ENCODE results near the gene ELMOD3.
A peak's percentile ranks its signal among the peaks of the same experiment; 100 is the strongest.
"Not testable (repeated sequence)": the region's sequence is repeated elsewhere in the genome, so short reads cannot be mapped to it uniquely, and the experiment has no call there.

The ELMOD3 gene

GRCh38 chr2:85429213-85429923 lies 74.8 kb downstream of the ELMOD3 start:
- no peak for DNase-seq

- no peak for DNase-seq
These were observed 75.3 kb downstream of the ELMOD3 start for GRCh38 chr2:85429924-85430289.

DNA sequence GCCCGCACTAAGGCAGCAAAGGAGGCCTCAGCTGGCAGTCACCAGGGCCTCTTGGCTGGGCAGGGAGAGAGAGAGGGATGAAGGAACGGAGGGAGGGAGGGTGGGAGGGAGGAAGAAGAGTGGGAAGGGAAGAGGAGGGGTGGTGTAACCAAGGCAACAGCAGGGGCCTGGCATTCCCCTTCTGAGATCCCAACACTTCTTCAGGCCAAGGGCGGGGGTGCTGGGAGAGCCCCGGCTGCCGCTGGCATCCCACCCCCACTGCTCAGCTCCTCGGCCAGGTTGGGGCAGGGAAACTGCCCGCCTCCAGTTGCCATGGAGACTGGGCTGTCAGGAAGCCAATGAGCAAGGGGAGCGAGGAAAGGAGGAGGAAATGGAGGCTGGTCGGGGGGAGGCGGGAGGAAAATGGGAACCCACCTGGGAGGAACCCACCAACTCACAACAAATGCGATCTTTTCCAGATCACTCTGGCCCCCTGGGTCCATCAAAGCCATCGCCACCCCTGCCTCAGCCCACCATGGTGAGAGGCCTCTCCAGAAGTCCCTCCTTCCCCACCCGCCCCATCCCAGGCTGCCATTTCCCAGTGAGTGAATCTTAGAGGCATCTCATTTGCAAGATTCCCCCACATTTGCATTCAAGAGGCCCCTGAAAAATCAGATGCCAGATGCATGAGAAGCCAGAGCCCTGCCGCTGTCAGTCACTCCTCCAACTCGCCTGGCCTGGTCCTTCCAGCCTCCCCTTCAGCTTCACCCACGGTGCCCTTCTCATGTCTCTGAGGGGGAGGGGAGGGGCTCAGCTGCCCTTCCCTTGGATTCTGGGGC lies 76.4 kb downstream of the ELMOD3 start:
- DNase-seq: no peak

DNA sequence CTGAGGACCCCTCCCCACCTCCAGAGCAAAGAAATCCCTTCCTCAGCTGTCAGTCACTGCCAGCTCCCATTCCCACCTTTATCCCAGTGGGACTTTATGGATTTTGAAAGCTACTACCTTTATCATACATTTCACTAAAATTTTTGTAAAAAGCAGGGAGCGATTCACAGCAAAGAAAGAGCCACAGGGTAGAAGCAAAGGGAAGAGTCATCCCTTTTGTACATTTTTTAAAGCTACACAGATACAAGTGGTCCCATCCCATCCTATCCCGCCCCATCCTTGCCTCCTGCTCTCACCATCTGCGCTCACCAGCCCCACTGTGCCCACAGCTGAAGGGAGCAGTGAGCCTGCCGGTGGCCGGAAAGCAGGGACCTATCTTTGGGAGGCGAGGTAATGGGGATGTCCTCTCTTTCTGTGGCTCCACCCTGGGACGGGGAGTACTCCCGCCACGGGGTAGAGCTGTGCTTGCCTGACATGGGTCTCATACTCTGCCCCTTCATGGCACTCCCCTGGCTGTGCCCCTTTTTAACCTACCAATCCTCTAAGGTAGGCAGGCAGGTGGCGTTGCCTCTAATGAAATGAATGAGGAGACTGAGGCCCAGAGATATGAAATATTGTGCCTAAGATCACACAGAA lies 77.1 kb downstream of the ELMOD3 start:
- no peak for DNase-seq

DNA sequence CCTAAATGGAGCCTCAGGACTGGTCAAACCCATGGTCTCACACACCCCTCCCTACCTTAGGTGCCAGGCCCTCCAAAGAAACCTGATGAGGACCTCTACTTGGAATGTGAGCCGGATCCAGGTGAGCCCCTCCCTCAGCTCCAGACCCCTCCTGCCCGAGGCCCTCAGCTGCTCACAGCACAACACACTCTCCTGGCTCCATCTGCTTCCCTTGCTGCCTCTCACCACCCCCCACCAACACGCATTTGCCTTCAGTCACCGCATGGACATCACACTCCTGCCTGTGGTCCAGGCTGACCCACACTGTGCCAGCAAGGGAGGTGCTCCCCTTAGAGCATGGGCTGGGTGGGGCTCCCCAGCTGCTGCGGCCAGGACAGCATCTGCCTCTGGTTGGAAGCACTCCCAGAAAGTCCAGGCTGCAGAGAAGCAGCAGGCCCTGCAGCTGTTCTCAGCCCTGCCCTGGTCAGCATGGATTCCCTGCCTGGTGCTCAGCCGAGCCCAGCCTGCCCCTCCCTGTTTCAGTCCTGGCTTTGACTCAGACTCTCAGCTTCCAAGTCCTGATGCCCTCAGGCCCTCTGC lies 79.0 kb downstream of the ELMOD3 start:
- no peak for DNase-seq

- no peak for DNase-seq
These were observed 80.1 kb downstream of the ELMOD3 start for GRCh38 chr2:85434696-85435095.

- DNase-seq: no peak
These were observed 80.8 kb downstream of the ELMOD3 start for GRCh38 chr2:85435220-85435958.

- DNase-seq: no peak
These were observed 81.6 kb downstream of the ELMOD3 start for GRCh38 chr2:85435981-85436835.

GRCh38 chr2:85436836-85437487 lies 82.4 kb downstream of the ELMOD3 start:
- no peak for DNase-seq

- DNase-seq: peak; percentile 25 to 73 (median 54)
These were observed 83.1 kb downstream of the ELMOD3 start for GRCh38 chr2:85437488-85438200.

DNA sequence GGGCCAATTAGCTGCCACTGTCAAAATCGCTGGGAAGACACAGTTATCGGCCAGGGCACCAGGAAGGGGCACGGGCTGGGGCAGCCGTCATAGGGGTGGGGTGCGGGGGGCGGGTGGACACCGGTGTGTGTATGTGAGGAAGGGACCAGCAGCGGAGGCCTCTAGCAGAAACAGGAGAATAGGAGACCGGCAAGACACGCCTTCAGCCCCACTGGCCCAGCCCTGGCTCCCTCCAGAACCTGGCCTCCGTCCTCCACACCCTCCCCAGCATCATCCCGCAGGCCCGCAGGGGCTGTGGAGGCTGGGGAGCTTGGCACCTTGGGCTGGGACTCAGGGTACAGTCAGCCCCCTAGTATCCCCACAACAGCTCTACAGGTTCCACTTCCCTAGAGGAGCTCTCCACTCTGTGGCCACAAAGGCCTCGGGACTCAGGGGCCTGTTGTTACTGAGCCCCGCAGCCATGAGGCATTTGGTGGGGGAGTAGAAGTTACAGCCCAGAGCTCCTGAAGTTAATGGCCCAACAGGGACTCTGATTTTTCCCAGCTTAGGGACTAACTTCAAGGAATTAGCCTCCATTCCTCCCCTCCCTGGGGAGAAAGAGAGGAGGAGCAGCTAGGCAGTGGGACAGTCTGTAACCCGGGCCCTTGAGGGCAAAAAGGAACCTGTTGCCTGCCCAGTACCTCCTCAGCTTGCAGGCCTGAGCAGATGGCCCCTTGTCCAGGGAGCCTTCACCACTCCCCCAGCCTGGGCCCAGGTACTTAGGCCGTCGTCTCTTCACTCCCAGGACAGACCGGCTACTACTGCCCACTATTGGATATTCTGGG lies 83.8 kb downstream of the ELMOD3 start:
- no peak for DNase-seq

- no peak for DNase-seq
These were observed 84.5 kb downstream of the ELMOD3 start for GRCh38 chr2:85439025-85439472.

DNA sequence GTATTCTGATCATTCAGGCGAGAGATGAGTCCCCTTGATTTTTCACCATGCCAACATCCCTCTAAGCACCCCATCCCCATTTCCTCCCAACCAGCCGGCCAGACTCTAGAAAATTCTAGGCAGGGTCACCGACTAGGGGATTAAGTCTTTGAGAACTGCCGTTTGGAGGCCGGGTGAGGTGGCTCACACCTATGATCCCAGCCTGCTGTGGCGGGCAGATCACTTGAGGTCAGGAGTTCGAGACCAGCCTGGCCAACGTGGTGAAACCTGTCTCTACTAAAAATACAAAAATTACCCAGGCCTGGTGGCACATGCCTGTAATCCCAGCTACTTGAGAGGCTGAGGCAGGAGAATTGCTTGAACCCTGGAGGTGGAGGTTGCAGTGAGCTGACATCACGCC lies 85.0 kb downstream of the ELMOD3 start:
- not testable (repeated sequence) for DNase-seq

- DNase-seq: no peak
These were observed 85.4 kb downstream of the ELMOD3 start for GRCh38 chr2:85439986-85440385.

GRCh38 chr2:85440729-85441128 lies 86.2 kb downstream of the ELMOD3 start:
- DNase-seq: no peak

Data from activated naive CD4-positive, alpha-beta T cell (primary cell).